Activated CD8-positive, alpha-beta T cell treated with anti-CD3 and anti-CD28 coated beads for 36 hours (primary cell): Measurements from ENCODE around the gene ZNF26. TPM values are rescaled to one million over a fixed set of nuclear protein-coding genes. Genes with fewer than 3 reads are reported as not detected.
A peak's percentile ranks its signal among the peaks of the same experiment; 100 is the strongest.

Experiments used
- ATAC-seq: fragments of 200-7000 bp; cut with Tn5 transposase; one replicate; pipeline ENCODE4 v1.10.0; 2021; ENCODE audit warnings: mild to moderate bottlenecking, moderate library complexity
- CTCF ChIA-PET: fragments of 350-600 bp; sonication (Branson Sonifier 250); formaldehyde crosslinking; loops from one replicate; lab custom pipeline; 2021; ENCODE audit warnings: antibody characterized with exemption; lab: Charles Lee
- POLR2A ChIA-PET: fragments of 350-600 bp; sonication (Branson Sonifier 250); formaldehyde crosslinking; loops from one replicate; lab custom pipeline; 2021; ENCODE audit warnings: antibody characterized with exemption; lab: Charles Lee
- DNase-seq: peaks from one replicate; pipeline ENCODE4 v3.0.0-alpha.2; 2020
- H3K27ac Mint-ChIP-seq: one replicate; pipeline ENCODE4 v1.8.0; 2021; ENCODE audit warnings: mild to moderate bottlenecking, mixed read lengths
- H3K27me3 Mint-ChIP-seq: one replicate; pipeline ENCODE4 v1.8.0; 2021; ENCODE audit warnings: mixed read lengths
- H3K36me3 Mint-ChIP-seq: one replicate; pipeline ENCODE4 v1.8.0; 2021; ENCODE audit warnings: low read depth, mixed read lengths
- H3K4me1 Mint-ChIP-seq: one replicate; pipeline ENCODE4 v1.8.0; 2021; ENCODE audit warnings: low read depth, mixed read lengths
- H3K4me3 Mint-ChIP-seq: one replicate; pipeline ENCODE4 v1.8.0; 2021; ENCODE audit warnings: mild to moderate bottlenecking, moderate library complexity, mixed read lengths
- H3K9me3 Mint-ChIP-seq: one replicate; pipeline ENCODE4 v1.8.0; 2021; ENCODE audit warnings: mixed read lengths
- intact Hi-C: fragments of 100-400 bp; cut with micrococcal nuclease; formaldehyde crosslinking; loops from one replicate; pipeline ENCODE4 v1.10.0; 2022
- total RNA-seq, 2 experiments: library from RNA; stranded (reverse); gene quantifications; one replicate each; pipeline ENCODE4 v1.2.3, GENCODE V29; 2021
- TF ChIP-seq, protein P1 (sequence below): fragments of 200-600 bp; IDR thresholded peaks from one replicate; pipeline ENCODE4 v1.8.0; 2022; ENCODE audit warnings: antibody characterized with exemption, mild to moderate bottlenecking

Gene ZNF26
- total RNA-seq, 2 experiments from 2014 or later = 19.1 to 19.8 TPM

GRCh38 chr12:132952371-132953162, 33.6 kb upstream of the ZNF26 start:
- H3K4me3 Mint-ChIP-seq = no peak overlapping the region
- ATAC-seq (no peak), DNase-seq (no peak)
- POLR2A ChIA-PET = interaction anchor here (0.6 kb wide), 1 partner anchor 102 kb away, joined by 5 read pairs; no protein-coding TSS in a partner anchor
- peaks cover 28% of the 10 kb centered on the region for H3K9me3 Mint-ChIP-seq
- CTCF ChIA-PET = no interaction called here
- intact Hi-C loops = no loop called here
- no peak overlapping the region for H3K27ac Mint-ChIP-seq
- no peaks in the 10 kb centered on the region for H3K27me3 Mint-ChIP-seq
- peaks cover 22% of the 10 kb centered on the region for H3K4me1 Mint-ChIP-seq
- peaks cover 39% of the 10 kb centered on the region for H3K36me3 Mint-ChIP-seq
- TF ChIP-seq, protein P1, sequence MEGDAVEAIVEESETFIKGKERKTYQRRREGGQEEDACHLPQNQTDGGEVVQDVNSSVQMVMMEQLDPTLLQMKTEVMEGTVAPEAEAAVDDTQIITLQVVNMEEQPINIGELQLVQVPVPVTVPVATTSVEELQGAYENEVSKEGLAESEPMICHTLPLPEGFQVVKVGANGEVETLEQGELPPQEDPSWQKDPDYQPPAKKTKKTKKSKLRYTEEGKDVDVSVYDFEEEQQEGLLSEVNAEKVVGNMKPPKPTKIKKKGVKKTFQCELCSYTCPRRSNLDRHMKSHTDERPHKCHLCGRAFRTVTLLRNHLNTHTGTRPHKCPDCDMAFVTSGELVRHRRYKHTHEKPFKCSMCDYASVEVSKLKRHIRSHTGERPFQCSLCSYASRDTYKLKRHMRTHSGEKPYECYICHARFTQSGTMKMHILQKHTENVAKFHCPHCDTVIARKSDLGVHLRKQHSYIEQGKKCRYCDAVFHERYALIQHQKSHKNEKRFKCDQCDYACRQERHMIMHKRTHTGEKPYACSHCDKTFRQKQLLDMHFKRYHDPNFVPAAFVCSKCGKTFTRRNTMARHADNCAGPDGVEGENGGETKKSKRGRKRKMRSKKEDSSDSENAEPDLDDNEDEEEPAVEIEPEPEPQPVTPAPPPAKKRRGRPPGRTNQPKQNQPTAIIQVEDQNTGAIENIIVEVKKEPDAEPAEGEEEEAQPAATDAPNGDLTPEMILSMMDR = no peak

GRCh38 chr12:132953163-132953425, 33.1 kb upstream of the ZNF26 start:
- intact Hi-C loops = no loop called here
- peaks cover 35% of the 10 kb centered on the region for H3K36me3 Mint-ChIP-seq

GRCh38 chr12:132953771-132954170, 32.4 kb upstream of the ZNF26 start:
- H3K27me3 Mint-ChIP-seq = no peaks in the 10 kb centered on the region
- H3K27ac Mint-ChIP-seq = peak overlapping the region; percentile 10
- ATAC-seq = no peak
- peaks cover 22% of the 10 kb centered on the region for H3K4me1 Mint-ChIP-seq
- ChIA-PET POLR2A (no interaction called here), CTCF (no interaction called here)
- DNase-seq = no peak
- TF ChIP-seq, protein P1 = no peak
- peaks cover 20% of the 10 kb centered on the region for H3K9me3 Mint-ChIP-seq
- intact Hi-C loops = no loop called here
- no peak overlapping the region for H3K4me3 Mint-ChIP-seq
- H3K36me3 Mint-ChIP-seq = peaks cover 29% of the 10 kb centered on the region

More at GRCh38 chr12:132953163-132953425, 33.1 kb upstream of the ZNF26 start:
- DNase-seq (no peak), ATAC-seq (no peak)
- CTCF ChIA-PET = no interaction called here
- no peak overlapping the region for H3K4me3 Mint-ChIP-seq
- H3K27ac Mint-ChIP-seq = no peak overlapping the region
- TF ChIP-seq, protein P1 = no peak
- H3K4me1 Mint-ChIP-seq = peaks cover 22% of the 10 kb centered on the region
- POLR2A ChIA-PET = no interaction called here
- peaks cover 26% of the 10 kb centered on the region for H3K9me3 Mint-ChIP-seq
- H3K27me3 Mint-ChIP-seq = no peaks in the 10 kb centered on the region

GRCh38 chr12:132954471-132955048, 31.6 kb upstream of the ZNF26 start:
- DNase-seq (peak; percentile 9), ATAC-seq (no peak)
- H3K9me3 Mint-ChIP-seq = peaks cover 15% of the 10 kb centered on the region
- H3K4me3 Mint-ChIP-seq = peak overlapping the region; percentile 90
- intact Hi-C loops = no loop called here
- H3K27ac Mint-ChIP-seq = peak overlapping the region; percentile 88
- peaks cover 22% of the 10 kb centered on the region for H3K4me1 Mint-ChIP-seq
- no peaks in the 10 kb centered on the region for H3K27me3 Mint-ChIP-seq
- CTCF ChIA-PET = no interaction called here
- TF ChIP-seq, protein P1 = no peak
- POLR2A ChIA-PET = interaction anchor here (1.1 to 1.2 kb wide), 3 partner anchors 33 to 181 kb away, joined by 3 to 4 read pairs (median 3); no protein-coding TSS in a partner anchor
- H3K36me3 Mint-ChIP-seq = peaks cover 22% of the 10 kb centered on the region
